ENCODE results near the gene MARK2.

Gene MARK2

DNA sequence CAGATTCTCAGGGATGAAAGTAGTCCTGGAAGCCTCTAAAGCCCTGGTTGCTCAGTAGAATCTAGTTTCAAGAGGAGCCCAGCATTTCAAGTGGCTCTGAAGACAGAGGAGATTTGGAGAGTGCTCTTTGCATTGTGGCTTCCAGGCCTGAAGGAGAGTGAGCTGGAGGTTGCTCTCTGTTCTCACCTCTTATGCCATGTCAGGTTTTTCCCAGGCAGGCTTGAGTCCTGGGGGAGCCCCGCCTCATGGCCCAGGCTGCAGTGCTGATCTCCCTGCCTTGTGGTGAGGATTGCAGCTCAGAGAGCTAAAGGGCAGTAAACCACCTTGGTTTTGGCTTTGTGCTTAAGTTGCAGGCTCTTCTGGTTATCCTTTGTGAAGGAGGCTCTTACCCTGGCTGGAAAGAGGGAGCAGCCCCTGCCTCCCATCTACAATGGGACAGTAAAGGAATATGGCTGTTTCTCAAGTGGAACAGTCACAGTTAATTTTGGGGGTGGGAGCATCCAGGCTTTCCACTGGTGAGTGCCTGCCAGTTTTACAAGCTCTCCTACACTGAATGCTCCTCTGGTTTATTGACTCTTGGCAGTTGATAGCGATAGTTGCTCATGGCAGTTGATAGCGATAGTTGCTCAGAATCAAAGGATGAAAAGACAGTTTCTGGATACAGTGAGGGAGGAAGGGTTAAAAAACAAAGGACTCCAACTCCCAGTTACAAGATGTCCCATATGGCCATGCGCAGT lies 45.5 kb downstream of the MARK2 start:
- no peak for DNase-seq

GRCh38 chr11:63887386-63887999 lies 48.6 kb downstream of the MARK2 start:
- DNase-seq: no peak

DNA sequence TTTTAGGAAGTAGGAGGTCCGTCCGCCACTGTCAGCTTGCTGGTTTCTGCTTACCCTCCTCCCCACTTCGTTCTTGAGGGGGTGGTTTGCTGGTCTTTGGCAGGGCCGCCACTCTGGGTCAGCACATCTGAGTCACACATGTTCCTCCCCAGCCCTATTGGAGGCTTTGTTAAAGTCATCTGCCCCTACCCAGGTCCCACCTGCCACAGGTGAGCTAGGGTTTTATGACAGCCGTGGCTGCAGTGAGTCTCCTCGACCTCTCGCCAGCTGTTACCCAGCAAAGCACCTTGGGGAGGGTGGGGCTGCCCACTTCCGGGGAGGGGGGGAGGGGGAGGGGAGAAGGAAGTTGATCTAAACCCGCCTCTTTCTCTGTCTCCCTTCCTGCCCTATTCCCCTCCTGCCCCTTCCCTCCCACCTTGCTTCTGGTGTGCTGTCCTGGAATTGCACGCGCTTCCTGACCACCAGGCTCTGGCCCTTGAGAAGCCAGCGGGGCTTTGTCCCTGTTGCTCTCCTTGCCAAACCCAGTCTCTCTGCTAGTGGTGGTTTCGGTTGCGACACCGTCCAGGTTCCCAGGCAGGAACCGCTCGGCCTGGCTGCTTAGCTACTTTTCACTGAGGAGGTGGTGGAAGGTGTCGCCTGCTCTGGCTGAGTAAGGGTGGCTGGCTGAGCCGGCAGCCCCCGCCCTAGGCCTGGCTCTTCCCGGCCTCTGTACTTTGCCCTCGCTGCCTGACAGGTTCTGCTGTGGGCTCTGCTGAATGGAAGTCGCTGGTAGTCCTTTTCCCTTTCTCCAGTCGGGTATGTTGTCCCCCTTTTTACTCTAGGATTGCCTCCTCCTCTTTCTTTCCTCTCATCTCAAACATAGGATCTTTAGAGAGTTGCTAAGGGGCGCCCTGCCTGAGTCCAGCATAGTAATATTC lies 49.5 kb downstream of the MARK2 start:
- DNase-seq: peak; percentile 89

DNA sequence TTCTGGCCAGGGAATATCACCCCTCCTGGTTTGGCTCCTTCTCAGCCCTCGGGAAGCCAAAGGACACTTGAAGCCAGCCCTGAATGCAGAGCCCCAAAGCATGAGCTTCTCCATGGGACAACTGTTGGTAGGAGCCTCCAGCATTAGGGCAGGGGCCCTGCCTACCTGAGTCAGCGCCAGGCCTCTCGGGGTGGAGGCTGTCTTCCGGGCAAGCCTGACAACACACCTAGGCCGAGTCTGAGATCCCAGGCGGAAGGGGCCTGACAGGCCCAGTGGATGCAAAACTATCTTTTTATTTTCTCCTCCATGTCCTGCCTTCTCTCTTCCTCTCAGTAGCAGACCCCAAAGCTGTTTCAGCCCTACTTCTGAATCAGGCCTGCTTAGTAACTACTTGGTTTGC lies 50.4 kb downstream of the MARK2 start:
- no peak for DNase-seq

GRCh38 chr11:63890368-63890767 lies 51.5 kb downstream of the MARK2 start:
- DNase-seq: no peak

DNA sequence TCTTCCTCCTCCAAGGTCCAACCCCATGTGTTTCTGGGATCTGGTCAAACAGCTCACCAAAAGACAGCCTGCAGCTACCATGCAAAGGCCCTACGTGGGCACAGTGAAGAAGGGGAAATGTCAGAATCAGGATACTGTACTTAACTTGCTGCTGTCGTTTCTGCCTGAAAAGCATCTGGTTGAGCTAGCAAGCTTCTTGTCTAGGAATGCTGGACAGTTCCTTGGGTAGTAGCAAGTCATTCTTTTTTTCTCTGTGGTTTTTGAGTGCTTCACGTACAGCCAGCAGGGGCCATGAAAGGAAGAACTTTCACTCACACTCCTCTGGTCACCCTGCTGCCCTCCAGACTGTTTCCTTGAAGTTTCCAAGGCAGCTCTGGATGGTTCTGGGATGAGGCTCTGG lies 53.3 kb downstream of the MARK2 start:
- no peak for DNase-seq

DNA sequence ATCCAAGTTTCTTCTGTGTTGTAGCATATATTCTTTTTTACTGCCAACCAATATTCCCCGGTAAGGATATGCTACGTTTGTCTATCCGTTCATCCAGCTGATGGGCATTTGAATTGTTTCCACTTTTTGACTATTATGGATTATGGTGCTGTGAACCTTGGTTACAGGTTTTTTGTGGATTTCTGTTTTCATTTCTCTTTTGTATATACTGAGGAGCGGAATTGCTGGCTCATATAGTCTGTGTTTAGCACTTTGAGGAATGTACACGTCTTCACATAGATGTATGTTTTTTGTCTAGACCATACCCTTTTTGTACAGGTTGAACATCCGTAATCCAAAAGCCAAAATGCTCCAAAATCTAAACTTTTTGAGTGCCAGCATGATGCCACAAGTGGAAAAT lies 54.4 kb downstream of the MARK2 start:
- no peak for DNase-seq

GRCh38 chr11:63896071-63896470 lies 57.2 kb downstream of the MARK2 start:
- DNase-seq: no peak

DNA sequence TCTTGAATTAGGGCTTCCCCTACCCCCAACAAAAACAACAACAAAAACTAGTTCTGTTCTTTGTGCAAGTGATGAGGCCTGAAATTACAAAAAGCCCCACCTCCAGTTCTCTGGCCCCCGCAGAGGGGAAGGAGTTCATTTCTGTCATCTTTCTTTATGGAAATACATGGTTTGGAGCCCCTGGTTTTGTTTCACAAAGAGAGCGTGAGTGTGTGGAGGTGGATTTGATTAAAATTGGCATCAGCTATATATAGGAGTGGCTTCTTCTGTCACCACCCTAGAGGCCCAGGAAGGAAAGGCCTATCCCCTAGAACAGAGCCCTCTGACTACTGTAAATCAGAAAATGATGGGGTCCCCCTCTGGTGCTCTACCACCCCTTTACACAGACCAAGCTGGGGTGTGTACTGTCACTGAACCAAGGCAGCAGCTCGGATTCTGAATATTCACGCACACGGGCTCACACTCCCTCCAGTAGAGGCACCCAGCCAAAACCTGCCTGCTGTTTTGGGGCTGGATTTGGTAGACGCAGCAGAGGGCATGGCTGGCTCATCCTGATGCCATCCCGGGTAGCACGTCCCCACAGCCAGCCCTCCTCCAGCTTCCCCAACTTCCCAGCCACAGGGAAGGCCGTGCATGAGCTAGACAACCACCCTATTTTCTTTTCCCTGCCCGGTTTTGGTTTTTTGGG lies 58.7 kb downstream of the MARK2 start:
- DNase-seq: no peak

DNA sequence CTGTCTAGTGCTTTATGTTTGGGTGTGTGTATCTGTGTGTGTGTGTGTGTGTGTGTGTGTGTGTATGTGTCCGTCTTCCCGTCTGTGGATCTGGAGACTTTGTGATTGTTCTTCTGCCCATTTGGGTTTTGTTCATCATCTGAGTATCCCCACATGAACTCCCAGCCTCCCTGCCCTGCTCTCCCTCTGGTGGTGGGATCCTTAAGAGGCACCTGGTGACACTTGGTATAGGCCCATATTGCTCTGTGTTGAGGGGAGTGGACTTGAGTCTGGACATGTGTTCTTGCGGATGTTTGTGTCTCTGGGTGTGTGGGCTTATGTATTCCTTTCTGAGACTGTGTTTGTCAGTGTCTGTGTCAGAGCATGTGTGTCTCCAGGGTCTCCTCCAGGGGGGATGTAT lies 62.8 kb downstream of the MARK2 start:
- no peak for DNase-seq

GRCh38 chr11:63903884-63904283 lies 65.0 kb downstream of the MARK2 start:
- DNase-seq: no peak

DNA sequence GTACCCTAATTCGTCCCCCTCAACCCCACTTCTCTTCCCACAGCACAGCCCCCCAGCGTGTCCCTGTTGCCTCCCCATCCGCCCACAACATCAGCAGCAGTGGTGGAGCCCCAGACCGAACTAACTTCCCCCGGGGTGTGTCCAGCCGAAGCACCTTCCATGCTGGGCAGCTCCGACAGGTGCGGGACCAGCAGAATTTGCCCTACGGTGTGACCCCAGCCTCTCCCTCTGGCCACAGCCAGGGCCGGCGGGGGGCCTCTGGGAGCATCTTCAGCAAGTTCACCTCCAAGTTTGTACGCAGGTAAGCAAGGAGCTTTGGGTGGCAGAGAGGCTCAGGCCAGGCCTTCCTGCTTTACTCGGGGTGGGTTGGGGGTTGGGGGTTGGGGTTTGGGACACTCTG lies 65.8 kb downstream of the MARK2 start:
- no peak for DNase-seq

DNA sequence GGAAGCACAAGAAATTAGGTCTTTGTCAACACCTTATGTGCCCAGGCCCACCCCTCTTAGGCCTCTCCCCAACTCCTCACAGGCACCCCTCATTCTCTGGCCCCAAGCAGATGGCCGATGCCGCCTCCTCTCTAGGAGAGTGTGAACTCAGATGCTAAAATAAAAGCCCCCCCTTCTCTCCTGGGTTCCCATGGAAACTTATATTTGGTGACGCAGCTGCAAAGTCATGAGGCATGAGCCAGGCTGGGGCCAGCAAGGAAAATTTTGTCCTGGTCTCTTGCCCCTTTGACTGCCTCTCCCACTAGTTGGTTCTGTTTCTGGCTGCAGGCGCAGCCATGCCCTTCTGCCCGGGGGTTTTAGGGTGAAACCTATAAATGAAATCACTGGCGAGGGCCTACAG lies 66.3 kb downstream of the MARK2 start:
- DNase-seq: no peak

- no peak for DNase-seq
Measured at GRCh38 chr11:63906087-63906486, 67.2 kb downstream of the MARK2 start.

DNA sequence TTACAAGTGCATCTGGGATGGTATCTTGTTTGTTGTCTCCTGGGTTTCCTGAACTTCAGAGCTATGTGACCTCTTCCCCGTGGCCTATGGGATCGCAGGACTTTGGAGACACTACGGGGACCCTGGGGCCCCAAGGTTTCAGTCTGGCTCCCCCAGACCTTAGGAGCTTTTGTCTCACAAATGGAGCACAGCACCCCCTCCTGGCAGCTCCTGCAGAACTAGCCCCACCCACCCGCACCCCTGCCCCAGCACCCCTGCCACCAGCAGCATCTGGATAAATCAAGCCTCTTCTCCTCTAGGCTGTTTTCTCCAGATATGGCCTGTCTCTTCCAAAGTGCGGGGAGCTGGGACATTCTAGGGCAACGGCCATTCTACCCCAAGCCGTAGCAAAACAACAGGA lies 67.7 kb downstream of the MARK2 start:
- no peak for DNase-seq

- DNase-seq: no peak
Measured at GRCh38 chr11:63907063-63907462, 68.2 kb downstream of the MARK2 start.

- DNase-seq: no peak
Measured at GRCh38 chr11:63907808-63908530, 69.1 kb downstream of the MARK2 start.

DNA sequence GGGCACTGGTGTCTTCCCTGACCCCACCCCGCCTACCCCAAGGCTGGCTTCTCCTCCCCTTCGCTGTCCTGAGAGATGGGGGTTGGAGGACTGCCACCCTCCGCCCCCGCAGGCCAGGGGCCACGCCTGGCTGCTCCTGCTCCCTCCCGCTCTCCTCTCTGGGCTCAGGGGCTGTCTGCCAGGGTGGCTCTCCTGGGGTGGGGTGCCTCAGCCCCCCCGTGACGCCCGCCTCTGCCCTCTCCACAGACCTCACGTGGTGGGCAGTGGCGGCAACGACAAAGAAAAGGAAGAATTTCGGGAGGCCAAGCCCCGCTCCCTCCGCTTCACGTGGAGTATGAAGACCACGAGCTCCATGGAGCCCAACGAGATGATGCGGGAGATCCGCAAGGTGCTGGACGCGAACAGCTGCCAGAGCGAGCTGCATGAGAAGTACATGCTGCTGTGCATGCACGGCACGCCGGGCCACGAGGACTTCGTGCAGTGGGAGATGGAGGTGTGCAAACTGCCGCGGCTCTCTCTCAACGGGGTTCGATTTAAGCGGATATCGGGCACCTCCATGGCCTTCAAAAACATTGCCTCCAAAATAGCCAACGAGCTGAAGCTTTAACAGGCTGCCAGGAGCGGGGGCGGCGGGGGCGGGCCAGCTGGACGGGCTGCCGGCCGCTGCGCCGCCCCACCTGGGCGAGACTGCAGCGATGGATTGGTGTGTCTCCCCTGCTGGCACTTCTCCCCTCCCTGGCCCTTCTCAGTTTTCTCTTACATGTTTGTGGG lies 69.9 kb downstream of the MARK2 start:
- DNase-seq: no peak

DNA sequence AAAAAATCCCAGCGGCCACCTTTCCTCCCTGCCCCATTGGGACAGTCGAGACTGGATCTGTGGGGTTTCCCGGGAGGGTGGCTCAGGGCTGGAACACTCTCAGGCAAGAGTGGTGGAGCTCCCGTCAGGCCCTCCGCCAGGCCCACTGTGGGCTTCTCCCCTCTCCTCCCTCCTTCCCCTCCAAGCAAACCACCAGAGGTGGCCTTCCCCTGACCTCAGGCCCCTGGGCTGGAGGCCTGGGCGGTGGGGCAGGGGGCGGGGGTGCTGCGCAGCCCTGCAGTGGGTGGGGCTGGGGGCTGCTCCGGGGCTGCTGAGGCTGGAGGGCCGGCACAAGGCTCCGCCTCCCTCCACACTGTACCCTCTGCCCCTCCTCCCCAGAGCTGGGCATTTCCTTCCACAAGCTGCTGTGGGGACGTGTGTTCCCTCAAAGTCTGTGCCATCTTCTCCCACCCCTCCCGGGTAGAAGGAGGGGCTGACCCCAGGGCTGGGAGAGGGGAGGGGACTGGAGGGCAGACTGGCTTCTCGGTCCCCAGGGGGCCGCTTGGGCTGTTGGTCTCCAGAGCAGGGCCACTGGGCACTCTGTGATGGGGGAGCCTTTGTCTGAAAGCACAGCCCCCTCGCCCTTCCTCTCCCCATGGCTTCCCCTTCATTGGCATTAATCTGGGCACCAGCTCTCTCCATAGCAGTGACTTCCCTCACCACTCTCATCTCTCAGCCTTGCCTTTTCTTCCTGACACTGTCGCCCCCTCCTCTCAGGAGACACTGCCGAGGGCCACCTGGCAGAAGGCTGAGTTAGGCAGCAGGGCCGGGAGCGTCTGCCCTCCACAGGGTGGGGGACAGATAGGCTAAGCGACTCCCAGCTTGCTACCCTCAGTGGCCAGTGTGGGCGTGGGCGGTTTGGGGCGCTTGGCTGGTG lies 70.9 kb downstream of the MARK2 start:
- DNase-seq: peak; percentile 83

DNA sequence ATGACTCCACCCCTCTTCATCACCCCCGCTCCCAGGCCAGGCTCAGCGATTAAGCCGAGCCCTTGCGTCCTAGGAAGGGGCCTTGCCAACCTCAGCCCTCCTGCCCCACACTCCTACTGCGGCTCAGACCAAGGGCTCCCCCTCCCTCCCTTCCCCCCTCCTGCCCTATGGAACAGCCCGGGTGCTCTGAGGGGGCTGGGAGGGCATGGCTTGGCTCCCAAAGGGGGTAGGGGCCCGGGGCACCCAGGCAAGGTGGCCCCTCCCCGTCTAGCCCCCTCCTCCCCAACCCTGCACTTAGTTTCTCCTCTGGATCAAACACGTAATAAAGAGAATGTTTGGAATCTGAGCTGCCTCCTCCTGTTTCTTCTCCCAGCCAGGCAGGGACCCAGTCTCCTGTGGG lies 71.8 kb downstream of the MARK2 start:
- DNase-seq: no peak

DNA sequence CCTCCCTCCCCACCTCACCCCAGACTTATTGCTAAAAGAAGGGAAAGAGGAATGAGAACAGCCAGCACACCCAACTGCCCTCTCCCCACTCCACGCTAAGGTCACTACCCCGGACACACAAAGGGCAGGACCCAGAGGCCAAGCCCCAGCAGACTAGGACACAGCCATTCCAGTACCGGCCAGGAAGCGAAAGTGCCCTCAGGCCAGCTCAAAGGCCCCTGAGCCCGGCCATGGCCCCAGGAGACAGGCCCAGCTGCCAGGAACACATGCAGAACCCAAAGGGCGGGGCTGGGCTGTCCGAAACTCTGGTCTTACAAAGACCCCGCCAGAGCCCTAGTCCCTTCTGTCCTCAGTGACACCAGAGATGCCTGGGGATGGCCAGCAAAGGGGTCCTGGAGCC lies 72.5 kb downstream of the MARK2 start:
- DNase-seq: no peak

Data from islet precursor cell (in vitro differentiated cells).